ENCODE data around the gene ULK4. TPM values are rescaled to one million over a fixed set of nuclear protein-coding genes. Genes with fewer than 3 reads are reported as not detected.

The ULK4 gene
- total RNA-seq, 1 experiment from 2014 or later: 14.3 TPM

GRCh38 chr3:41327718-41328117 is 634.2 kb downstream of the ULK4 start:
- no peaks in the 10 kb centered on the region for H3K27me3 ChIP-seq (ENCODE audit: control insufficient read depth, insufficient read depth, low read length)
- no peaks in the 10 kb centered on the region for H3K9me3 ChIP-seq (ENCODE audit: control insufficient read depth, insufficient read depth, low read depth, low read length)
- no peak for DNase-seq (ENCODE audit: low read depth, low spot score)
- ATAC-seq: no peak
- in situ Hi-C loops (cut with HindIII; ENCODE audit: low pct_unique_long_range_greater_than_20kb, low sequenced_read_pairs): no loop called here
- ChIA-PET CTCF (no interaction called here), POLR2A (no interaction called here)
- H3K36me3 ChIP-seq (ENCODE audit: control insufficient read depth, insufficient read depth, low read length): no peaks in the 10 kb centered on the region
- no peak for TF ChIP-seq SIN3A (IDR thresholded peaks at IDR 0.05; ENCODE audit: borderline replicate concordance, insufficient read depth, low read depth, low read length)
- TF ChIP-seq TCF7L2 (IDR thresholded peaks at IDR 0.05; ENCODE audit: low read depth, low read length): no peak
- no peak for TF ChIP-seq REST (IDR thresholded peaks at IDR 0.05; ENCODE audit: insufficient read depth in 1 of 2, low read depth in 2 of 2, low read length in 1 of 2)
- TF ChIP-seq POLR2AphosphoS5 (IDR thresholded peaks at IDR 0.05; ENCODE audit: low read depth, low read length): no peak
- no peak for TF ChIP-seq CTCF (IDR thresholded peaks at IDR 0.05)
- H3K4me1 ChIP-seq (ENCODE audit: control insufficient read depth, insufficient read depth, low read length): no peaks in the 10 kb centered on the region
- no peak overlapping the region for H3K27ac ChIP-seq (ENCODE audit: low read length)
- intact Hi-C loops (cut with micrococcal nuclease; ENCODE audit: unreplicated experiment): no loop called here
- no peak overlapping the region for H3K4me3 ChIP-seq (ENCODE audit: low read depth in 2 of 2, low read length in 2 of 2)
- no TSS peak for BruUV-seq (replicated peaks)

- ATAC-seq (no peak), DNase-seq (ENCODE audit: low read depth, low spot score) (no peak)
- intact Hi-C loops (cut with micrococcal nuclease; ENCODE audit: unreplicated experiment): no loop called here
- Histone ChIP-seq H3K27ac (ENCODE audit: low read length) (no peak overlapping the region), H3K27me3 (ENCODE audit: control insufficient read depth, insufficient read depth, low read length) (no peaks in the 10 kb centered on the region), H3K4me3 (ENCODE audit: low read depth in 2 of 2, low read length in 2 of 2) (no peak overlapping the region), H3K9me3 (ENCODE audit: control insufficient read depth, insufficient read depth, low read depth, low read length) (no peaks in the 10 kb centered on the region), H3K4me1 (ENCODE audit: control insufficient read depth, insufficient read depth, low read length) (no peaks in the 10 kb centered on the region), H3K36me3 (ENCODE audit: control insufficient read depth, insufficient read depth, low read length) (no peaks in the 10 kb centered on the region)
- BruUV-seq (replicated peaks): no TSS peak
- ChIA-PET POLR2A (no interaction called here), CTCF (no interaction called here)
- TF ChIP-seq TCF7L2 (IDR thresholded peaks at IDR 0.05; ENCODE audit: low read depth, low read length): no peak
- TF ChIP-seq POLR2AphosphoS5 (IDR thresholded peaks at IDR 0.05; ENCODE audit: low read depth, low read length): no peak
- no peak for TF ChIP-seq REST (IDR thresholded peaks at IDR 0.05; ENCODE audit: insufficient read depth in 1 of 2, low read depth in 2 of 2, low read length in 1 of 2)
- TF ChIP-seq SIN3A (IDR thresholded peaks at IDR 0.05; ENCODE audit: borderline replicate concordance, insufficient read depth, low read depth, low read length): no peak
- TF ChIP-seq CTCF (IDR thresholded peaks at IDR 0.05): no peak
- in situ Hi-C loops (cut with HindIII; ENCODE audit: low pct_unique_long_range_greater_than_20kb, low sequenced_read_pairs): no loop called here
Observed at GRCh38 chr3:41324156-41324475, 637.8 kb downstream of the ULK4 start.
